ENCODE results near the gene WDR86. TPM values are rescaled to one million over a fixed set of nuclear protein-coding genes. Genes with fewer than 3 reads are reported as not detected.

Gene WDR86
- total RNA-seq, 1 donor from 2014 or later = 0.48 TPM

DNA sequence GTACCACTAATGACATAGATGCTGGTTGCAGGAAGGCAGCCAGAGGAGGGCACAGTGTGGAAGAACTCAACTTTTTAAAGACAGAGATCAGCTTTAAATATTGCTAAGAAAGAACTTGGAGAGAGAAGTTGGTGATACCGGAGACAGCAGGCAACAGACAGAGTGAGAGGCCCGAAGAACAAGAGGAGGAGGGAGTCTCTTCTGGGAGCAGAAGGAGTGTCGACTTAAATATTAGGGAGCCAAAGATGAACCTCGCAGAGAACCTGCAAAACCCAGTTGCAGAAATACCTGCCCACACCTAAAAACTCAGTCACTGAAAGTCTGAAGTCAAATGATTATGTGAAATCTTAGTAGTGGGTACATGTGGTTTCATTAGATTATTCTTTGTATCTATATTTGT is 3.4 kb upstream of the WDR86 start:
- ATAC-seq (ENCODE audit: poor library complexity) (no peak), DNase-seq (no peak)
- intact Hi-C loops (cut with DNase I) = no loop called here

DNA sequence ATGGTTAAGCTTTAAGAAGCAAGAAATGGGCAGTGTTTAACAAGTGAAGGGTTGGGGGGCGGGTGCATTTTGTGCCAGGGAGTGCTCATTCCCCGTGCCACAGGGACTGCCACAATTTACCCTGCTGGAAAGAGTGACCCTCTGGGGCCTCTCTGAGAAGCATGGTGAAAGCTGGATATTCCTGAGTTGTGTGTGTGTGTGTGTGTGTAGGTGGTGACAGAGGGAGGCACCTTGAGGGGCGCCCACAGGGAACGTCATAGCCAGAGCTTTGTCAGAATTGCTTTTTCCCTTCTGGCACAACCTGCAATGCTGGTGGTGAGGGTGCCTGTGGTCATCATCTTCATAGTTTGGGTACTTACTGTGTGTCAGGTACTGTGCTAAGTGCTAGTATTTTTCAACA is 2.5 kb upstream of the WDR86 start:
- ATAC-seq (ENCODE audit: poor library complexity) = no peak
- intact Hi-C loops (cut with DNase I) = no loop called here
- no peak for DNase-seq

- DNase-seq = no peak
- no peak for ATAC-seq (ENCODE audit: poor library complexity)
- intact Hi-C loops (cut with DNase I) = no loop called here
Measured at GRCh38 chr7:151411551-151411950, 1.7 kb upstream of the WDR86 start.

DNA sequence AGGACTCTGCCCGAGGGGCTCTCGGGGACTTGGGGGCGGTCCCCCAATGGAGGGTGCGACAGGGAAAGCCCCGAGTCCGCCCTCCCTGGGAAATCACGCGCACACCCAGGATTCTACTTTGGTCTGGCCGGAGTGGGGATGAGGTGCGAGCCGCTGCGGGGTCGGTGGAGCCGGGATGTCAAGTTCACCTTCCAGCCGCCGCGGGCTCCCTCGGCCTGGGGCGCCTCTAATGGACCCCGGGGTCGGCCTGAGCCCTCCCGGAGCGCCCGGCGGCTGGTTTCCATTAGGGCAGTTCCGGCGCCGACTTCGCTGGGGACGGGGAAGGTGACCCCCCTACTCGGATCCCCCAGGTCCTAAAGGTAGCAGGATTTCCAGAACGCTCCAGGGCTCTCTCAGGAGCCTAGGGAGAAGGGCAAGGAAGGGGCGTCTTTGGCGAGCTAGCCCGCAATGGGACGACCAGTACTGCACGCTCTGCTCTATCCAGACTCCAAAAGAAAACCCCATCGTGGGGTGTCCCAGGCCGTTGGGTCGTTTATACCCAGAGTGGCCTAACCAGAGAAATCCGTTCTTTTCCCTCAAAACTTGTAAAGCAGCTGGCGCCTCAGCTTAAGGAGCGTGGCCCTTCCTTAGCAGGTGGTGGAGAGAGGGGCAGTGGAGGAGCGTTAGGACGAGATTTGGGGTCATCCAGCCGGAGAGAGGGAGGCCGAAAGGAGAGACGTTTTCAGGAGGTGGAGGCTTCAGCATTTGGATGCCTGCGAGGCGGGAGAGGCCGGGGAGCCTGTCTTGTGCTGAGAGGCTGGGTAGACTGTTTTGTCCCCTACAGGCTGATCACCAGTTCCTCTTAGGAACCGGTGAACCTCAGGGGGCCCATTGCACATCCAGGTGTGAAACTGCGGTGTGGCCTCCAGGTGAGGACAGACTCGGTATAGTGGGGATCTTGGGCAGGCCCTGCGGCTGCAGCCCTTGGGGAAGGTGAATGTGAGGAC is 860 bp upstream of the WDR86 start:
- intact Hi-C loops (cut with DNase I) = no loop called here
- ATAC-seq (ENCODE audit: poor library complexity) (peak; percentile 47), DNase-seq (no peak)

GRCh38 chr7:151408839-151409666 is 785 bp downstream of the WDR86 start:
- intact Hi-C loops (cut with DNase I) = no loop called here
- DNase-seq = no peak
- peak; percentile 28 for ATAC-seq (ENCODE audit: poor library complexity)

DNA sequence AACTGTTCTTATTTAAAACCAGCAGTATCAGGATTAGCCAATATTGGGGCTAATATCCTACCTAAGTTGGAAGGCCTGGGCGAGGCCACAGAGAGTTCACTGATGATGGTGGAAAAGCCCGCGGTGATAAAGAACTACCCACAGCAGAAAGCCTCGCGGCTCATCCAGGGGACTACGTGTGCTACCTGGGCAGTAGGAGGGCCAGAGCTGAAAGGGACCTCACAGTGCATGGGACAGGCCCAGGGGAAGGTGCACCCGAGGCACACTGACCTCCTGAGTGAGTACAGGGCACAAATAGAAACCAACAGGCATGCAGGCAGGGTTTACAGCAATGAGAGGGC is 1.4 kb downstream of the WDR86 start:
- DNase-seq (no peak), ATAC-seq (ENCODE audit: poor library complexity) (no peak)
- intact Hi-C loops (cut with DNase I) = no loop called here

DNA sequence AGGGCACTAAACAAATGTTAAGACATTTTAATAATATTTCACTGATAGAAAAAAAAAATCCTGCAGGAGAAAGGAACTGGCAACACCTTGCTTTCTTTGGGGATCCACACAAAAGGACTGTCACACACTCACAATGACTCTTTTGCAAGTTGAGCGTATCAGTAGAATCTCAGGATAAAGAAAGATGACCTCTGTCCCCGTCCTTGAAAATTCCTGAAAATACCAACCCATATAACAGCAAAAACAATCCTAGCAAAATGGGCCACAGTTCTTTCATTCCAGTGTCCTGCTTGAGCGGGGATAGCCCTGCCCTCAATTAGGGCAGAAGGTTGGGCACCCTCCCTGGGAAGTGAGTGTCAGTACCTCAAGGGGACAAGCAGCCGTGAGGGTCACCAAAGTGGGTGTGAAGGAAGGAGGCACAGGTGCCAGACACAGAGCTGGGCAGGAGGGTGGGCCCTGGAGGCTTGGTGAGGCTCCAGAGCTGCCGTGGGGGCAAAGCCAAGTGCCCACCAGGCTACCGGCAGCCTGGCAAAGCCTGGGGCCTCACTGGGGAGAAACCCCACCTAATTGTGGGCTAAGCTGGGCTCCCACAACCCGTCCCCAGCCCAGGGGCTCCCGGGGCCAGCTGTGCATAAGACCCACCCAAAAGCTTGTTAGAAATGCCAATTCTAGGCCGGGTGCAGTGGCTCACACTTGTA is 2.8 kb downstream of the WDR86 start:
- no peak for ATAC-seq (ENCODE audit: poor library complexity)
- DNase-seq = no peak
- intact Hi-C loops (cut with DNase I) = no loop called here

GRCh38 chr7:151406051-151406875 is 3.6 kb downstream of the WDR86 start:
- intact Hi-C loops (cut with DNase I) = no loop called here
- DNase-seq (no peak), ATAC-seq (ENCODE audit: poor library complexity) (no peak)

DNA sequence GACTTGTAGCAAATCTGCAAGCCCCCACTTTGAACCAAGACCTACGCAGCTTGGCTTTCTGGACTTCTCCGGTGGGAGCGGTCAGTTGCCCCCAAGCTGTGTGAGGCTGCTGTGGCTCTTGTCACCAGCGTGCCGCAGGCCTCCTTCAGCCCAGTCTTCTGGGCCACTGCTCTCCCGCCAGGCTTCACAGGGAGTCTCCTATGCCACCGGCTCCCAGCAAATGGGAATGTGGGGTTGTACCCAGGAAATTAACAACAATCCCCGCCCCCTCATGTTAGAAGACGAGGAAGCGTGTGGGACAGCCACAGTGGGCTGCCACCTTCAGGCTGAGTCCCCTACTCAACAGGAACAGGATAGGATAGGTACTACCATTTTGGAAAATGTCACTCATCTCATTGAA is 4.2 kb downstream of the WDR86 start:
- ATAC-seq (ENCODE audit: poor library complexity) (no peak), DNase-seq (no peak)
- intact Hi-C loops (cut with DNase I) = no loop called here

GRCh38 chr7:151405056-151405455 is 4.8 kb downstream of the WDR86 start:
- ATAC-seq (ENCODE audit: poor library complexity) (no peak), DNase-seq (no peak)
- intact Hi-C loops (cut with DNase I) = no loop called here

- ATAC-seq (ENCODE audit: poor library complexity) = peak; percentile 53
- intact Hi-C loops (cut with DNase I) = no loop called here
Measured at GRCh38 chr7:151404216-151405011, 5.4 kb downstream of the WDR86 start.

DNA sequence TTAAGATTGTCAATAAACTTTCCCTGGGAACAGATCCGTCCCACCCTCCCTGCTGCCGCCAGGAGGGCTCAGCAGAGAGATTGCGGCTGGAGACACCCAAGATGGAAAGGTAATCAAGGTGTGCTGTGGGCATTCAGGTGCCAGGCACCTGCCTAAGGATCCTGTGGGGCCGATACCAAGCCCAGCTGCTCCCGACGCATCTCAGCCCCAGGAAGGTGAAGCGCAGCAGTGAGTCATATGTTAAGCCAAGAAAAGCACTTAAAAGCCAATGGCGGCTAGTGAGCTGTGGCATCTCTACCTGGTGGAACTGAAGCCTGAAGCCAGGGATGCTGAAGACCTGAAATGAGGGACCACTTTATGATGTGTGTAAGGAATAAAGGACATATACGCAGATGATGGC is 6.1 kb downstream of the WDR86 start:
- no peak for ATAC-seq (ENCODE audit: poor library complexity)
- intact Hi-C loops (cut with DNase I) = no loop called here
- DNase-seq = no peak

More at GRCh38 chr7:151404216-151405011, 5.4 kb downstream of the WDR86 start:
- peak; percentile 62 for DNase-seq

- DNase-seq (no peak), ATAC-seq (ENCODE audit: poor library complexity) (no peak)
- intact Hi-C loops (cut with DNase I) = no loop called here
Measured at GRCh38 chr7:151402029-151402835, 7.6 kb downstream of the WDR86 start.

DNA sequence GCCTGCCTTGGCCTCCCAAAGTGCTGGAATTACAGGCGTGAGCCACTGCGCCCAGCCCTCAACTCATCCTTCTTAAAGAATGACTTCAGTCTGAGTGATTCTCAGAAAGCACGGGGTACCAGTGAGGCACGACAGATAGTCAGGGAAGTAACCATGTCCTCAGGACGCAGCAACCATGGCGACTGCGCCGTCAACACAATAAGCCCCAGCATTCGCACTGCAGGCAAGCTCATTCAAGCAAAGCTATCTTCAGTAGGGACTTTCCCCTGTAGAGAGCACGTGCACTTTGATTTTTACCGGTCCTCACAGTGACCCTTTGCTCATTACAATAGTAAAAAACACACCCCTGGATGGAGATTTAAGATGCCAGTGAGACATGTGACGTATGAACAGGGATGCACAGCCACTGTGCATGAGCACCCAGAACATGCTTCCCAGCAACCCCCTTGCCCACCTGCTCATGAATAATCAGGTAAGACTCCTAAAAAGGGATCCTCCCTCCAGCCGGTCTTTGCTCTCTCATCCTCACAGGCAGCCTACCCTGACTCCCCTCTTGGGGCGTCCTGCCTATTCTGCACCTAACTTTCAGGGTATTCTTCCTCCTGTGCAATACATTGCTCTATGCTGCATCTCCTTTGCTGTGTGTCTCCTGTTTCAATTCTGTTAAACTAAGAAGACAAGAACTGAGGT is 9.1 kb downstream of the WDR86 start:
- intact Hi-C loops (cut with DNase I) = no loop called here
- ATAC-seq (ENCODE audit: poor library complexity) (no peak), DNase-seq (no peak)

DNA sequence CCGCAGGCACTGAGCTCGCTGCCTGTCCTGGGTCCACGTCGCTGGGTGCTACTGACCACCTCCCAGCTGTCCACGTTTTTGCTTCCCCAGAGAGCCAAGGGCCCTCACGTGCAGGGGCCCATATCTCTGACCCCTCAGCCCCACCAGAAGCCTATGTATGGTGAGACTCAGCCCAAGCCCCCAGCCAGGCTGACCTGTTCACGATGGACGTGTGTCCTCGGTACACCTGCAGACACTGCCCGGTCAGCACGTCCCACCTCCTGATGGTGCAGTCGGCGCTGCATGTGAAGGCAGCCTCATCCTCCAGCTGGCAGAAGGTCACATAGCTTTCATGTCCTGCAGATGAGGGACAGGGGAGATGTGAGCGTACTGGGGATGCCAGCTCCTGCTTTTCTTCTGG is 9.9 kb downstream of the WDR86 start:
- ATAC-seq (ENCODE audit: poor library complexity) = no peak
- intact Hi-C loops (cut with DNase I) = no loop called here

DNA sequence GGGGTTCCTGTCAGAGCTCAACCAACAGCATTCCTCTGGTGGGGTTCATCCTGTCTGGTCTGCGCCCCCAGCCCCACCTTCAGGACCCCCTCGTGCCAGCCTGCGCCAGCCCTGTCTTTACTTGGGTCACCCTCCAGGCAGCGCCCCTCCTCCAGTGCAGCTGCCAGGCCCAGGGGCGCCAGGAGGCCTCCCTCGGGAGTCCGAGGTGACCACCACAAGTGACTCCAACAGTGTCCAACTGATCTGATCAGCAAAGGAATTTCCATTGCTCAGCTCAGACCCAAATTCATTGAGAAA is 10.6 kb downstream of the WDR86 start:
- DNase-seq (no peak), ATAC-seq (ENCODE audit: poor library complexity) (no peak)
- intact Hi-C loops (cut with DNase I) = no loop called here

More for the DNA sequence above, 9.9 kb downstream of the WDR86 start:
- no peak for DNase-seq

All from Right ventricle myocardium superior (tissue), 1 donor.